H1 (cell line): ENCODE results near the gene SLCO4A1.

Experiments used
- CTCF ChIP-seq, 3 experiments: IDR thresholded peaks; 1 replicate in 2 of 3; 2 replicates in 1 of 3; pipeline versions ENCODE4 v1.5.1 to v1.6.1; 2011; ENCODE audit warnings: low read length in 3 of 3, mild to moderate bottlenecking in 3 of 3, inconsistent platforms in 2 of 3, low read depth in 1 of 3, moderate library complexity in 1 of 3; ENCODE audit not compliant: insufficient read depth in 1 of 3; ENCODE audit errors: control extremely low read depth in 1 of 3
- JUND ChIP-seq: IDR thresholded peaks from 2 replicates; pipeline ENCODE4 v1.6.1; 2011; ENCODE audit warnings: mild to moderate bottlenecking, improper control_type of control experiment, low read length

- no peak for TF ChIP-seq JUND
- no peak for TF ChIP-seq CTCF (IDR thresholded peaks at IDR 0.05; ENCODE audit: control extremely low read depth in 1 of 3, insufficient read depth in 1 of 3, low read depth in 1 of 3, low read length in 3 of 3)
Observed at GRCh38 chr20:62670156-62670555, 27.9 kb downstream of the SLCO4A1 start.
